SJSA1 (cell line): ENCODE results near the gene CCDC178. TPM values are rescaled to one million over a fixed set of nuclear protein-coding genes. Genes with fewer than 3 reads are reported as not detected.

Experiments used
- DNase-seq, 2 experiments: peaks; one replicate each; pipeline ENCODE4 v3.0.0-alpha.2; 2015 to 2020; ENCODE audit warnings: low spot score in 2 of 2, low read depth in 1 of 2
- H3K27ac ChIP-seq: fragments of 250-450 bp; sonication (Bioruptor Pico); 2 replicates; pipeline ENCODE4 v1.5.1; 2020; ENCODE audit warnings: mild to moderate bottlenecking, moderate library complexity
- H3K27me3 ChIP-seq: fragments of 250-450 bp; sonication (Bioruptor Pico); replicated peaks from 2 replicates; pipeline ENCODE4 v1.5.1; 2020; ENCODE audit warnings: mild to moderate bottlenecking, moderate library complexity
- H3K36me3 ChIP-seq: fragments of 250-450 bp; sonication (Bioruptor Pico); 2 replicates; pipeline ENCODE4 v1.5.1; 2020; ENCODE audit warnings: mild to moderate bottlenecking
- H3K4me1 ChIP-seq: fragments of 250-450 bp; sonication (Bioruptor Pico); replicated peaks from 2 replicates; pipeline ENCODE4 v1.6.1; 2021; ENCODE audit warnings: mild to moderate bottlenecking
- H3K4me3 ChIP-seq: fragments of 250-450 bp; sonication (Bioruptor Pico); 2 replicates; pipeline ENCODE4 v1.5.1; 2020; ENCODE audit warnings: mild to moderate bottlenecking
- H3K9me3 ChIP-seq: fragments of 250-450 bp; sonication (Bioruptor Pico); replicated peaks from 2 replicates; pipeline ENCODE4 v1.5.1; 2020; ENCODE audit warnings: mild to moderate bottlenecking
- total RNA-seq: library from RNA; depleted of rRNA; stranded (reverse); fragments of >200 nt; shearing (Covaris generic); gene quantifications from 2 replicates; pipeline ENCODE4 v1.2.3, GENCODE V29; 2014

Gene CCDC178
- total RNA-seq, 1 experiment from 2014 or later, result not detected

DNA sequence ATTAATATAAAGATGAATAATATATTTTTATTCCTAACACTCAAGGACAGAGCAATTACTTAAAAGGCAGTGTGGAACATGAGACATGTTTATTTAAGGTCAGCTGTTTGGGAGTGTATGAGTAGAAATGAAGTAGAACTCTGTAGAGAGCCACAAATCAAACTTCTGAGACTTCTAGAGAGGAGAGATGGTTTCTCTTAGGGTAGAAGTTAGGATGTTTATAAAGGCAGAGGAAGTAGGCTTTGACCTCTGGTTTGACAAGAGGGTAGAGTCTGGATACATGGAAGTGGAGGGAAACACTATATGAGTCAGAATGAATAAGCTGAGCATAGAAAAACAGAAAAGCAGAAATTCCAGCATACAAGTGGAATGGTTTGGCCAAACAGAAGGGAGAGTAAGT, 405.6 kb downstream of the CCDC178 start:
- no peaks in the 10 kb centered on the region for H3K9me3 ChIP-seq
- no peak overlapping the region for H3K27ac ChIP-seq
- H3K4me3 ChIP-seq, result no peak overlapping the region
- H3K4me1 ChIP-seq, result no peaks in the 10 kb centered on the region
- no peak for DNase-seq
- H3K36me3 ChIP-seq, result no peaks in the 10 kb centered on the region
- H3K27me3 ChIP-seq, result no peaks in the 10 kb centered on the region

DNA sequence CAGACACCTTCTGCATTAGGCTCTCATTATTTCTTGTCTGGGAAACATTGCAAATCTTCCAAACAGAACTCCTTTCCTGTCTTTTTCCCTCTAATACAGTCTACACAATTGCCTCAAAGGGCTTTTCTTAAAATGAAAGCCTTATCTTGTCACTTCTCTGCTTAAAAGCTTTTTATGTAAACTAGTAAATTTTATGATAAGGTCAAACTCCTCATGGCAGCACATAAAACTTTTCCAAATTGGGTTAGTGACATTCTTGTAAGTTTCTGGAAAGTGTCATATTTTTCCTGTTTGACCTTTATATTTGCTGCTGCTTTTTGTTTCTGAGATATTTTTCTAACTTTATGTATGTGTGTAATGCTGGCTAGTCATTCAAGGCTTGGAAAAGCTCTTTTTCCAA, 406.3 kb downstream of the CCDC178 start:
- Histone ChIP-seq H3K27ac (no peak overlapping the region), H3K4me3 (no peak overlapping the region), H3K27me3 (no peaks in the 10 kb centered on the region), H3K36me3 (no peaks in the 10 kb centered on the region), H3K4me1 (no peaks in the 10 kb centered on the region), H3K9me3 (no peaks in the 10 kb centered on the region)
- DNase-seq, result no peak

- Histone ChIP-seq H3K27ac (no peak overlapping the region), H3K4me1 (no peaks in the 10 kb centered on the region), H3K27me3 (no peaks in the 10 kb centered on the region), H3K9me3 (no peaks in the 10 kb centered on the region), H3K36me3 (no peaks in the 10 kb centered on the region), H3K4me3 (no peak overlapping the region)
- no peak for DNase-seq
Observed at GRCh38 chr18:33022370-33022769, 418.2 kb downstream of the CCDC178 start.

DNA sequence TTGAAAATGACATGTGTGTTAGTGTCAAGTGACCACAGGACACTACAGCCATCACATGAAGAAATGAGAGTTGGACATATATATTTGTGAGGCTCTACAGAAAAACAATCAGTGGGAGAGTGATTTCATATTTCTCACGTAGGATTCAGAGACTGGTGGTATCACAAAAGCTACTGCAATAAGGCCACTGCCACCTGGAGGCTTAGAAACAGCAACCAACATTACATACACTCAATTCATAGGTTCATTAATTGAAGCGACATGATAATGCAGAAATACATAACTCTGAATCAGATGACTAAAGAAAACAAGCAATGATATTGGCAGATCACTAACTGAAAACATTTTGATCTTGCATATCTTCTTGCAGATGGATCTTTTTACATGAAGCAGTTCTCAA, 419.6 kb downstream of the CCDC178 start:
- no peaks in the 10 kb centered on the region for H3K36me3 ChIP-seq
- no peak for DNase-seq
- no peak overlapping the region for H3K27ac ChIP-seq
- H3K4me3 ChIP-seq, result no peak overlapping the region
- no peaks in the 10 kb centered on the region for H3K4me1 ChIP-seq
- no peaks in the 10 kb centered on the region for H3K9me3 ChIP-seq
- H3K27me3 ChIP-seq, result no peaks in the 10 kb centered on the region

- H3K4me1 ChIP-seq, result 0 out of 2 replicates have a peak, but pooled peaks cover 4% of the 10 kb centered on the region
- no peak for DNase-seq
- no peaks in the 10 kb centered on the region for H3K36me3 ChIP-seq
- no peaks in the 10 kb centered on the region for H3K9me3 ChIP-seq
- no peaks in the 10 kb centered on the region for H3K27me3 ChIP-seq
- H3K27ac ChIP-seq, result no peak overlapping the region
- H3K4me3 ChIP-seq, result no peak overlapping the region
Observed at GRCh38 chr18:33014060-33014796, 426.3 kb downstream of the CCDC178 start.

GRCh38 chr18:33010149-33010548, 430.4 kb downstream of the CCDC178 start:
- H3K4me1 ChIP-seq, result 0 out of 2 replicates have a peak, but pooled peaks cover 4% of the 10 kb centered on the region
- peak in 1 of 2 experiments; percentile 11 for DNase-seq
- no peak overlapping the region for H3K27ac ChIP-seq
- H3K9me3 ChIP-seq, result no peaks in the 10 kb centered on the region
- no peak overlapping the region for H3K4me3 ChIP-seq
- H3K36me3 ChIP-seq, result no peaks in the 10 kb centered on the region
- H3K27me3 ChIP-seq, result no peaks in the 10 kb centered on the region

DNA sequence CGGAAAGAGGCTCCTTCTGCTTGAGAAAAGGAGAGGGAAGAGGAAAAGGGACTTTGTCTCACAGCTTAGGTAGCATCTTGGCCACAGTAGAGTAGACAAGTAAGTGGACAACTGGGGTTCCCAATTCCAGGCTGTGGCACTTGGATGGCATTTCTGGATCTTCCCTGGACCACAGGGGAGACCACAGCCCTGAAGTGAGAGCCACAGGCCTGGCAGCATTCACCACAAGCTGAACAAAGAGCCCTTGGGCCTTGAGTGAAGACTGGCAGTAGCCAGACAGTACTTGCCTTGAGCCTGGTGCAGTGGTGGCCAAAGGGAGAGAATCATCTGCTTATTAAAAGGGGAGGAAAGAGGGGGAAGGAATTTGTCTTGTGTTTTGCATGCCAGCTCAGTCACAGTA, 441.6 kb downstream of the CCDC178 start:
- H3K36me3 ChIP-seq, result no peaks in the 10 kb centered on the region
- no peak overlapping the region for H3K27ac ChIP-seq
- no peaks in the 10 kb centered on the region for H3K9me3 ChIP-seq
- DNase-seq, result no peak
- H3K27me3 ChIP-seq, result no peaks in the 10 kb centered on the region
- no peak overlapping the region for H3K4me3 ChIP-seq
- H3K4me1 ChIP-seq, result no peaks in the 10 kb centered on the region

GRCh38 chr18:32998285-32998684, 442.2 kb downstream of the CCDC178 start:
- H3K36me3 ChIP-seq, result no peaks in the 10 kb centered on the region

GRCh38 chr18:32983721-32984120, 456.8 kb downstream of the CCDC178 start:
- Histone ChIP-seq H3K9me3 (no peaks in the 10 kb centered on the region), H3K4me1 (no peaks in the 10 kb centered on the region), H3K36me3 (no peaks in the 10 kb centered on the region), H3K4me3 (no peak overlapping the region), H3K27ac (no peak overlapping the region), H3K27me3 (no peaks in the 10 kb centered on the region)
- no peak for DNase-seq

More at GRCh38 chr18:32998285-32998684, 442.2 kb downstream of the CCDC178 start:
- no peaks in the 10 kb centered on the region for H3K9me3 ChIP-seq
- no peak overlapping the region for H3K4me3 ChIP-seq
- no peaks in the 10 kb centered on the region for H3K27me3 ChIP-seq
- H3K4me1 ChIP-seq, result no peaks in the 10 kb centered on the region
- DNase-seq, result no peak
- H3K27ac ChIP-seq, result no peak overlapping the region

DNA sequence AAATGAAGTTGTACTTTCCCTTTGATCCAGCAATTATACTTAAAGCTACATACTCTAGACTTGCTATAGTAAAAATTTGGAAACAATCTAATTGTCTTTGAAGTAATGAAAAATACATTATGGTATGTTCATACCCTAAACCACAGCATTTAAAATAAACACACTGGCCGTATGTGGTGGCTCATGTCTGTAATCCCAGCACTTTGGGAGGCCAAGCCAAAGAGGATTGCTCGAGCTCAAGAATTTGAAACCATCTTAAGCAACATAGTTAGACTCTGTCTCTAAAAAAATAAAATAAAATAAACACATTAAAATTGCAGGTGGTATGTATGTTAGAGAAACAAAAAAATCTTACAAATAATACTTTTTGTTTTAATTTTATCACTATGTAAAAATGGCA, 459.6 kb downstream of the CCDC178 start:
- DNase-seq, result no peak

DNA sequence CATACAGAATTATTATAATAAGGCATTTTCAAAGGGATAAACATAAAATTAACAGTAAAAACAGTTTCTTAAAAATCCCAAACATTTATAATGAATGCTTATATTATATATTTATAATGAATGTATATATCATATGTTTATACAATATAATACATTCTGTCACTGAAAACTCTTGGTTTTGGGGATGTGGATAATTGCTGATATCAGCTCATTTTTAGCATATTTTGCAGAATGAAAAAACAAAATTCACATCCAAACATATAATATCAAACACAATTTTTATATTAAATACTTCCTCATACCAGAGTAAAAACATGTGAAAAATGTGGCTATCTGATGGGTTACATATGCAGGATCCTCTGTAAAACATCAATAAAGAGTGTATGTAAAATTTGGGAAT, 465.0 kb downstream of the CCDC178 start:
- no peaks in the 10 kb centered on the region for H3K9me3 ChIP-seq
- H3K4me1 ChIP-seq, result no peaks in the 10 kb centered on the region
- no peak overlapping the region for H3K27ac ChIP-seq
- no peak overlapping the region for H3K4me3 ChIP-seq
- no peak for DNase-seq
- no peaks in the 10 kb centered on the region for H3K27me3 ChIP-seq
- no peaks in the 10 kb centered on the region for H3K36me3 ChIP-seq

More for the DNA sequence above, 459.6 kb downstream of the CCDC178 start:
- H3K27ac ChIP-seq, result no peak overlapping the region
- H3K9me3 ChIP-seq, result no peaks in the 10 kb centered on the region
- no peak overlapping the region for H3K4me3 ChIP-seq
- no peaks in the 10 kb centered on the region for H3K27me3 ChIP-seq
- no peaks in the 10 kb centered on the region for H3K36me3 ChIP-seq
- no peaks in the 10 kb centered on the region for H3K4me1 ChIP-seq

- no peaks in the 10 kb centered on the region for H3K27me3 ChIP-seq
- no peaks in the 10 kb centered on the region for H3K4me1 ChIP-seq
- H3K4me3 ChIP-seq, result no peak overlapping the region
- H3K9me3 ChIP-seq, result no peaks in the 10 kb centered on the region
- H3K27ac ChIP-seq, result no peak overlapping the region
- no peaks in the 10 kb centered on the region for H3K36me3 ChIP-seq
- DNase-seq, result no peak
Observed at GRCh38 chr18:32975163-32975436, 465.4 kb downstream of the CCDC178 start.

GRCh38 chr18:32974421-32975162, 465.9 kb downstream of the CCDC178 start:
- H3K4me1 ChIP-seq, result no peaks in the 10 kb centered on the region
- no peak overlapping the region for H3K27ac ChIP-seq
- DNase-seq, result no peak
- H3K27me3 ChIP-seq, result no peaks in the 10 kb centered on the region
- H3K4me3 ChIP-seq, result no peak overlapping the region
- no peaks in the 10 kb centered on the region for H3K36me3 ChIP-seq
- H3K9me3 ChIP-seq, result no peaks in the 10 kb centered on the region

DNA sequence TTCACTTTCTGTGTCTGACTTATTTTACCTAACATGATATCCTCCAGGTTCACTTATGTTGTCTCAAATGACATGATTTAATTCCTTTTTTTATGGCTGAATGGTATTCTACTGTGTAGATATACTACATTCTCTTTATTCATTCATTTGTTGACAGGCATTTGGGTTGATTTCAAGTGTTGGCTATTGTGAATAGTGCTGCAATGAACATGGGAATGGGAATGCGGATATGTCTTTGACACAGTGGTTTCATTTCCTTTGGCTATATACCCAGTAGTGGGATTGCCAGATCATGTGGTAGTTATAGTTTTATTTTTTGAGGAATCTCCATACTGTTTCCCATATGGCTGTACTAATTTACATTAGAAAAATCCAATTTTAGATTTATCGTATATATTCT, 472.3 kb downstream of the CCDC178 start:
- H3K27me3 ChIP-seq, result no peaks in the 10 kb centered on the region
- H3K4me1 ChIP-seq, result no peaks in the 10 kb centered on the region
- DNase-seq, result no peak
- H3K27ac ChIP-seq, result no peak overlapping the region
- H3K4me3 ChIP-seq, result no peak overlapping the region
- no peaks in the 10 kb centered on the region for H3K36me3 ChIP-seq
- no peaks in the 10 kb centered on the region for H3K9me3 ChIP-seq
